HCT116 (cell line): ENCODE measurements around the gene RND2. TPM values are rescaled to one million over a fixed set of nuclear protein-coding genes. Genes with fewer than 3 reads are reported as not detected.
"Not testable (repeated sequence)": the region's sequence is repeated elsewhere in the genome, so short reads cannot be mapped to it uniquely, and the experiment has no call there.

ENCODE experiments used
- ATAC-seq: fragments of 200-7000 bp; cut with Tn5 transposase; 2 replicates; pipeline ENCODE4 v1.9.1; 2020; ENCODE audit warnings: mild to moderate bottlenecking, moderate library complexity
- BruUV-seq: library from RNA; stranded (reverse); fragments of 400-500 nt; replicated peaks from 2 replicates; lab custom pipeline; 2021; lab: Mats Ljungman, UMichigan
- CTCF ChIA-PET: fragments of 300-600 bp; sonication (Branson Sonifier 250); formaldehyde crosslinking; loops from one replicate; lab custom pipeline; 2021; ENCODE audit warnings: antibody characterized with exemption; lab: Charles Lee
- POLR2A ChIA-PET: fragments of 300-600, 350-600 bp; sonication (Branson Sonifier 250); formaldehyde crosslinking; loops from one replicate; lab custom pipeline; 2021; ENCODE audit warnings: antibody characterized with exemption; lab: Charles Lee
- RAD21 ChIA-PET, 2 experiments: fragments of 300-600 bp; sonication (Branson Sonifier 250); formaldehyde crosslinking; loops; one replicate each; lab custom pipeline; 2023; ENCODE audit warnings: low total read pairs in 2 of 2; ENCODE audit not compliant: uncharacterized antibody in 2 of 2, unreplicated experiment in 2 of 2, low non-redundant PET in 1 of 2; lab: Charles Lee
- DNase-seq: peaks from one replicate; pipeline ENCODE4 v3.0.0-alpha.2; 2010; ENCODE audit warnings: low read depth, low spot score
- H2AFZ ChIP-seq: fragments of 200-600 bp; shearing (Covaris generic), sonication (generic); 2 replicates; pipeline ENCODE4 v1.6.1; 2017; ENCODE audit warnings: low read depth, mixed run types, mixed read lengths, antibody characterized with exemption, low read length; ENCODE audit not compliant: poor library complexity, severe bottlenecking
- H3K27ac ChIP-seq: 2 replicates; pipeline ENCODE4 v1.5.1; 2012; ENCODE audit warnings: low read depth, low read length
- H3K27me3 ChIP-seq: fragments of 200-600 bp; sonication (generic); 2 replicates; pipeline ENCODE4 v1.6.1; 2016; ENCODE audit warnings: mixed run types, low read length, mixed read lengths; ENCODE audit not compliant: insufficient read depth
- H3K36me3 ChIP-seq, 2 experiments: fragments of 200-500 bp in 1 of 2; fragments of 200-600 bp in 1 of 2; sonication (Bioruptor generic) in 1 of 2; sonication (generic) in 1 of 2; 2 replicates each; pipeline versions ENCODE4 v1.5.1 to v1.6.1; 2014 to 2016; ENCODE audit warnings: low read length in 2 of 2, inconsistent platforms in 1 of 2, mixed read lengths in 1 of 2, mixed run types in 1 of 2; ENCODE audit not compliant: insufficient read depth in 2 of 2, control insufficient read depth in 1 of 2
- H3K4me1 ChIP-seq, 2 experiments: fragments of 200-600 bp in 1 of 2; sonication (generic) in 1 of 2; 2 replicates each; pipeline versions ENCODE4 v1.5.1 to v1.6.1; 2012 to 2017; ENCODE audit warnings: low read length in 2 of 2, inconsistent platforms in 1 of 2, mild to moderate bottlenecking in 1 of 2, mixed read lengths in 1 of 2, mixed run types in 1 of 2, moderate library complexity in 1 of 2; ENCODE audit not compliant: insufficient read depth in 2 of 2, control insufficient read depth in 1 of 2
- H3K4me2 ChIP-seq: fragments of 200-600 bp; sonication (generic); 2 replicates; pipeline ENCODE4 v1.6.1; 2017; ENCODE audit warnings: mixed run types, low read length, mixed read lengths
- H3K4me3 ChIP-seq, 2 experiments: fragments of 200-600 bp in 1 of 2; sonication (generic) in 1 of 2; replicated peaks in 1 of 2; 2 replicates each; pipeline ENCODE4 v1.5.1; 2011 to 2016; ENCODE audit warnings: low read length in 2 of 2, control low read depth in 1 of 2, low read depth in 1 of 2, mild to moderate bottlenecking in 1 of 2, mixed read lengths in 1 of 2, mixed run types in 1 of 2
- H3K79me2 ChIP-seq: fragments of 200-600 bp; sonication (generic); 2 replicates; pipeline ENCODE4 v1.6.1; 2017; ENCODE audit warnings: mild to moderate bottlenecking, mixed run types, low read length, moderate library complexity, mixed read lengths; ENCODE audit not compliant: insufficient read depth
- H3K9ac ChIP-seq: fragments of 200-600 bp; sonication (generic); 2 replicates; pipeline ENCODE4 v1.6.1; 2016; ENCODE audit warnings: low read length, mixed read lengths
- H3K9me2 ChIP-seq: fragments of 200-600 bp; sonication (generic), shearing (Covaris generic); 2 replicates; pipeline ENCODE4 v1.6.1; 2017; ENCODE audit warnings: mixed run types, mild to moderate bottlenecking, moderate library complexity; ENCODE audit not compliant: insufficient read depth
- H3K9me3 ChIP-seq, 2 experiments: fragments of 200-500 bp in 1 of 2; fragments of 200-600 bp in 1 of 2; sonication (Bioruptor generic) in 1 of 2; sonication (generic) in 1 of 2; 2 replicates each; pipeline ENCODE4 v1.6.1; 2014 to 2017; ENCODE audit warnings: low read length in 2 of 2, mixed read lengths in 2 of 2, inconsistent platforms in 1 of 2, low read depth in 1 of 2, mild to moderate bottlenecking in 1 of 2, mixed run types in 1 of 2, moderate library complexity in 1 of 2; ENCODE audit not compliant: control insufficient read depth in 1 of 2, insufficient read depth in 1 of 2
- H4K20me1 ChIP-seq: fragments of 200-600 bp; sonication (generic), shearing (Covaris generic); 2 replicates; pipeline ENCODE4 v1.6.1; 2017; ENCODE audit warnings: mixed run types, mild to moderate bottlenecking, moderate library complexity; ENCODE audit not compliant: insufficient read depth
- POLR2AphosphoS5 ChIP-seq: IDR thresholded peaks from 2 replicates; pipeline ENCODE4 v1.6.1; 2011; ENCODE audit warnings: mild to moderate bottlenecking, low read depth, low read length, moderate library complexity
- SRF ChIP-seq: IDR thresholded peaks from 2 replicates; pipeline ENCODE4 v1.6.1; 2012; ENCODE audit warnings: low read depth
- TCF7L2 ChIP-seq: IDR thresholded peaks from 2 replicates; pipeline ENCODE4 v1.7.0; 2011; ENCODE audit warnings: borderline replicate concordance, inconsistent platforms; ENCODE audit not compliant: insufficient read depth, insufficient read length; ENCODE audit errors: extremely low read depth
- ZNF274 ChIP-seq: fragments of 200-500 bp; sonication (Bioruptor generic); IDR thresholded peaks from 2 replicates; pipeline ENCODE4 v1.6.1; 2014; ENCODE audit warnings: mild to moderate bottlenecking, low read depth, low read length, inconsistent platforms
- intact Hi-C: fragments of 100-400 bp; cut with micrococcal nuclease; formaldehyde crosslinking; loops from 2 replicates; pipeline ENCODE4 v1.10.0; 2022
- total RNA-seq: library from RNA; stranded (reverse); gene quantifications from one replicate; pipeline ENCODE4 v1.2.1, GENCODE V29; 2021; ENCODE audit not compliant: unreplicated experiment

Gene RND2
- total RNA-seq, 1 experiment from 2014 or later = 0.66 TPM

DNA sequence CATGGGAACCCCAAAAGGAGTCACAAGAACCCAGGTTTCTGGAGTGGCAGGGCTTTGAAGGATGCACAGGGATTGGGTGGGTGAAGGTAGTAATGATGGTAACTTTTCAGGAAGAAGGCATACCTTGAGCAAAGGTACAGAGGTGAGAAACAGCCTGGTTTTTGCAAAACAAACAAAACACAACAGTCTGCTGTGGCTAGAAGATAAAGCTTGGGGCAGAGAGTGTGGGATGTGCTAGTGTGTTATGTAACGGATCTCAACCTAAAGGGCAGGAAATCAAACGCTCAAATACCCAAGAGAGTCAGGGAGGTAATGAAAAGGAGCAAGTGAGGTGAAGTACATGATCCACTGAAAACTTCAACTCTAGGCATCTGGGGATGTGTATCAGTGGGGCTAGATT, 49.8 kb upstream of the RND2 start (continued):
- TF ChIP-seq ZNF274 = no peak

GRCh38 chr17:42975701-42976100, 49.3 kb upstream of the RND2 start:
- CTCF ChIA-PET, ATAC-seq: not testable (repeated sequence)
- POLR2A ChIA-PET = interaction anchor here (0.7 to 1.2 kb wide), 3 partner anchors 22 to 33 kb away, joined by 3 to 4 read pairs (median 3); no protein-coding TSS in a partner anchor

GRCh38 chr17:42979511-42980273, 45.3 kb upstream of the RND2 start, which contains the start of gene PTGES3L:
TSS of gene PTGES3L (minus strand) at chr17:42980080. CDS start at chr17:42980053, 27 bp downstream.
- Histone ChIP-seq H3K4me1 (peaks cover 13 to 28% of the 10 kb centered on the region in 2 experiments), H4K20me1 (no peaks in the 10 kb centered on the region), H3K27me3 (no peaks in the 10 kb centered on the region), H3K27ac (peak within 1 kb of the TSS; percentile 90), H3K9me3 (no peaks in the 10 kb centered on the region), H2AFZ (no peak within 1 kb of the TSS), H3K79me2 (peaks cover 26% of the 10 kb centered on the region), H3K9me2 (no peaks in the 10 kb centered on the region), H3K36me3 (0 out of 4 replicates have a peak, but pooled peaks cover 0 to under 1% of the 10 kb centered on the region in 2 experiments), H3K4me3 (peak within 1 kb of the TSS; percentile 88 to 96), H3K4me2 (peak within 1 kb of the TSS; percentile 93), H3K9ac (peak within 1 kb of the TSS; percentile 91)
- DNase-seq (no peak), ATAC-seq (peak; percentile 71)
- RAD21 ChIA-PET = no interaction called here
- CTCF ChIA-PET = interaction anchor here (0.9 to 1.0 kb wide), 2 partner anchors 15 to 18 kb away, joined by 3 to 7 read pairs; partner anchors contain the start of gene RPL27
- POLR2A ChIA-PET = interaction anchor here (1.0 to 1.3 kb wide), 2 partner anchors 14 to 18 kb away, joined by 4 to 7 read pairs; partner anchors contain the start of gene RPL27
- TSS peak; percentile 50 for BruUV-seq
- TF ChIP-seq SRF (peak; percentile 88), POLR2AphosphoS5 (no peak), TCF7L2 (peak; percentile 32)
- intact Hi-C loops = no loop called here

More at GRCh38 chr17:42975701-42976100, 49.3 kb upstream of the RND2 start:
- H3K79me2 ChIP-seq, intact Hi-C loops, H3K9me3 ChIP-seq, H3K36me3 ChIP-seq, H3K4me2 ChIP-seq, H3K9ac ChIP-seq, H3K27ac ChIP-seq, H3K27me3 ChIP-seq, H3K9me2 ChIP-seq, BruUV-seq, DNase-seq, H3K4me3 ChIP-seq, RAD21 ChIA-PET, H2AFZ ChIP-seq, H4K20me1 ChIP-seq: not testable (repeated sequence)
- H3K4me1 ChIP-seq = peaks cover 13 to 18% of the 10 kb centered on the region in 2 experiments
